ENCODE measurements around the gene PBRM1. TPM values are rescaled to one million over a fixed set of nuclear protein-coding genes. Genes with fewer than 3 reads are reported as not detected.

PBRM1 gene
- total and polyA plus RNA-seq, 2 experiments from 2014 or later, result 50.9 to 77.4 TPM

DNA sequence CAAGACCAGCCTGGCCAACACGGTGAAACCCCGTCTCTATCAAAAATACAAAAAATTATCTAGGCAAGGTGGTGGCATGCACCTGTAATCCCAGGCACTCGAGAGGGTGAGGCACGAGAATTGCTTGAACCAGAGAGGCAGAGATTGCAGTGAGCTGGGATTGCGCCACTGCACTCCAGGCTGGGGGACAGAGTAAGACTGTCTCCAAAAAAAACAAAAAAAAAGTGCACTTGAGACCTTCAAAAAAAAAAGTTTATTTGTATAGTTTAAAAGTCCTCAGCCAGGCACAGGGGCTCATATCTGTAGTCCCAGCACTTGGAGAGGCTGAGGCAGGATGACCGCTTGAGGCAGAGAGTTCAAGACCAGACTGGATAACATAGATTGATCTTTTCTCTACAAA, 2.1 kb downstream of the PBRM1 start:
- H3K79me2 ChIP-seq, result peaks cover 92% of the 10 kb centered on the region
- peak overlapping the region; percentile 81 for H3K4me2 ChIP-seq
- DNase-seq (ENCODE audit: low spot score), result no peak
- no peak overlapping the region for H3K27ac ChIP-seq
- no peaks in the 10 kb centered on the region for H3K36me3 ChIP-seq (replicated peaks; ENCODE audit: insufficient read depth, low read depth)
- H3K4me3 ChIP-seq, result no peak overlapping the region
- 88% methylated on average over 6 of the region's 6 CpGs for WGBS (ENCODE audit: low lambda C conversion rate, missing lambda C conversion rate)
- H3K9me3 ChIP-seq (ENCODE audit: low read depth), result no peaks in the 10 kb centered on the region
- peaks cover 28% of the 10 kb centered on the region for H3K4me1 ChIP-seq (ENCODE audit: insufficient read depth)
- no peak overlapping the region for H2AFZ ChIP-seq
- H4K20me1 ChIP-seq (ENCODE audit: insufficient read depth, poor library complexity, severe bottlenecking), result peaks cover 5% of the 10 kb centered on the region
- H3K27me3 ChIP-seq, result no peaks in the 10 kb centered on the region
- TF ChIP-seq, protein P1, sequence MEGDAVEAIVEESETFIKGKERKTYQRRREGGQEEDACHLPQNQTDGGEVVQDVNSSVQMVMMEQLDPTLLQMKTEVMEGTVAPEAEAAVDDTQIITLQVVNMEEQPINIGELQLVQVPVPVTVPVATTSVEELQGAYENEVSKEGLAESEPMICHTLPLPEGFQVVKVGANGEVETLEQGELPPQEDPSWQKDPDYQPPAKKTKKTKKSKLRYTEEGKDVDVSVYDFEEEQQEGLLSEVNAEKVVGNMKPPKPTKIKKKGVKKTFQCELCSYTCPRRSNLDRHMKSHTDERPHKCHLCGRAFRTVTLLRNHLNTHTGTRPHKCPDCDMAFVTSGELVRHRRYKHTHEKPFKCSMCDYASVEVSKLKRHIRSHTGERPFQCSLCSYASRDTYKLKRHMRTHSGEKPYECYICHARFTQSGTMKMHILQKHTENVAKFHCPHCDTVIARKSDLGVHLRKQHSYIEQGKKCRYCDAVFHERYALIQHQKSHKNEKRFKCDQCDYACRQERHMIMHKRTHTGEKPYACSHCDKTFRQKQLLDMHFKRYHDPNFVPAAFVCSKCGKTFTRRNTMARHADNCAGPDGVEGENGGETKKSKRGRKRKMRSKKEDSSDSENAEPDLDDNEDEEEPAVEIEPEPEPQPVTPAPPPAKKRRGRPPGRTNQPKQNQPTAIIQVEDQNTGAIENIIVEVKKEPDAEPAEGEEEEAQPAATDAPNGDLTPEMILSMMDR (IDR thresholded peaks at IDR 0.05; ENCODE audit: poor library complexity), result no peak
- TF ChIP-seq EZH2 (IDR thresholded peaks at IDR 0.05; ENCODE audit: borderline replicate concordance) (no peak), EZH2phosphoT487 (IDR thresholded peaks at IDR 0.05; ENCODE audit: low read depth, severe bottlenecking, unreplicated experiment) (no peak)
- H3K9me2 ChIP-seq (replicated peaks; ENCODE audit: insufficient read depth), result no peaks in the 10 kb centered on the region

DNA sequence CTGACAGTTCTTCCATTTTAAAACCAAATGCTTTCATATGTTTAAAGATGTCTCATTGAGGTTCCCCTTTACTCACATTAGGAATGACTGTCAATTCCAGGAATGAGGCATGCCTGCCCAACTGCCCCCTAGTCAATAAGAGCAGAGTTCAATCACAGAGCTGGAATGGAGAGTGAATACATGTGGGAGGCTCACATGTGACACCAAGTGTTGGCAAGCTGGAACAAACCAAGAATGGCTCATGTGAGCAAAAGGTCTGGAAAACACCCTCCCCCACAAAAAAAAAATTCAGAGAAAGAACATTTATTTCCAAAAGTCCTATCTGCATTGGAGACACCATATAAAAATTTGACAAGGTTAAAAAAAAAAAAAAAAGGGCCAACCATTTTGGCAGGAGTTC, 3.7 kb downstream of the PBRM1 start:
- Histone ChIP-seq H3K9me2 (replicated peaks; ENCODE audit: insufficient read depth) (no peaks in the 10 kb centered on the region), H3K36me3 (replicated peaks; ENCODE audit: insufficient read depth, low read depth) (no peaks in the 10 kb centered on the region), H3K4me1 (ENCODE audit: insufficient read depth) (peaks cover 24% of the 10 kb centered on the region), H4K20me1 (ENCODE audit: insufficient read depth, poor library complexity, severe bottlenecking) (peaks cover 5% of the 10 kb centered on the region), H2AFZ (no peak overlapping the region), H3K4me2 (peak overlapping the region; percentile 10), H3K79me2 (peaks cover 91% of the 10 kb centered on the region), H3K9me3 (ENCODE audit: low read depth) (no peaks in the 10 kb centered on the region), H3K27me3 (no peaks in the 10 kb centered on the region), H3K27ac (peak overlapping the region; percentile 66), H3K4me3 (no peak overlapping the region)
- no peak for TF ChIP-seq EZH2phosphoT487 (IDR thresholded peaks at IDR 0.05; ENCODE audit: low read depth, severe bottlenecking, unreplicated experiment)
- TF ChIP-seq, protein P1 (IDR thresholded peaks at IDR 0.05; ENCODE audit: poor library complexity), result peak; percentile 26
- peak; percentile 67 for DNase-seq (ENCODE audit: low spot score)

DNA sequence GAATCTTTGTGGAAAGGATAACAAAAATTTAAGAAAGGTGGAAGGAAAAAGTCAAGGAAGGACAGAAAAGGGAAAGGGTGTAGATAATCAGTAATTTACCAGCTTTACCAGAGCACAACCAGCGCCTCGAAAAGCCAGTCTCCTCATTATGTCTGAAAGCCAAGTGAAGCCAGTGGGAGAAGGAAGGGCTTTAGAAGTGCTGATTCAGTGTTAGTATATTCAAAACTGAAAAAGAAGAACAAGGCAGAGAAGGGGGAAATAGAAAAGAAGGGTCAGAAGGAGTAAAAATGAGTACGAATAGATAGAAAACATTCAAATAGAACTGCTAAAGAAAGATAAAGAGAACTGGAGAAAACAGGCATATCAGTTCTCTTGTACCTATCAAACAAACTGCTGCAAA, 4.1 kb downstream of the PBRM1 start:
- Histone ChIP-seq H3K4me2 (peak overlapping the region; percentile 10), H3K4me1 (ENCODE audit: insufficient read depth) (peaks cover 20% of the 10 kb centered on the region)

DNA sequence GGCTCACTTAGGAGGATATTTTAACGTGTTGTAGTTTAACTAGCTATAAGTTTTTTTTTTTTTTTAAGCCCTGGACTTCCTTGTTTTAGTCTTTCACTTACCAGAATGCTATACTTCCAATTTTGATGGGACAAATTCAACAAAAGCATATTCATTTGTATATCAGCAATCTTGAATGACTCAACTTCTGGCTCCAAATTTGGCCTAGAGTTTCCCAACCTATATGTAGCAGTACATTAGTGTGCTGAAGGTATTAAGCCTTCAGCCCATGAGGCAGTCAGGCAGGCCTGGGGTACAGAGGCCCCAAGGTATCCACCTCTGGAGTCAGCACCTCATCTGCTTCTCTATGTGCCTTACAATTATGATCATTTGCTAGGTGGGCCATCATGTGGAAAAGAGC, 5.9 kb downstream of the PBRM1 start:
- H4K20me1 ChIP-seq (ENCODE audit: insufficient read depth, poor library complexity, severe bottlenecking), result peaks cover 5% of the 10 kb centered on the region
- no peak overlapping the region for H3K27ac ChIP-seq
- no peak for DNase-seq (ENCODE audit: low spot score)
- H3K9me2 ChIP-seq (replicated peaks; ENCODE audit: insufficient read depth), result no peaks in the 10 kb centered on the region
- 91% methylated on average over 1 of the region's 1 CpG for WGBS (ENCODE audit: low lambda C conversion rate, missing lambda C conversion rate)
- no peaks in the 10 kb centered on the region for H3K36me3 ChIP-seq (replicated peaks; ENCODE audit: insufficient read depth, low read depth)
- no peak overlapping the region for H3K4me2 ChIP-seq
- no peaks in the 10 kb centered on the region for H3K27me3 ChIP-seq
- no peaks in the 10 kb centered on the region for H3K9me3 ChIP-seq (ENCODE audit: low read depth)
- no peak overlapping the region for H3K4me3 ChIP-seq
- TF ChIP-seq EZH2phosphoT487 (IDR thresholded peaks at IDR 0.05; ENCODE audit: low read depth, severe bottlenecking, unreplicated experiment) (no peak), EZH2 (IDR thresholded peaks at IDR 0.05; ENCODE audit: borderline replicate concordance) (no peak)
- TF ChIP-seq, protein P1 (IDR thresholded peaks at IDR 0.05; ENCODE audit: poor library complexity), result no peak
- H2AFZ ChIP-seq, result no peak overlapping the region
- H3K4me1 ChIP-seq (ENCODE audit: insufficient read depth), result peaks cover 20% of the 10 kb centered on the region
- peaks cover 88% of the 10 kb centered on the region for H3K79me2 ChIP-seq

More for the DNA sequence above, 4.1 kb downstream of the PBRM1 start:
- DNase-seq (ENCODE audit: low spot score), result no peak
- WGBS (ENCODE audit: low lambda C conversion rate, missing lambda C conversion rate), result 90% methylated on average over 3 of the region's 3 CpGs
- H4K20me1 ChIP-seq (ENCODE audit: insufficient read depth, poor library complexity, severe bottlenecking), result peaks cover 5% of the 10 kb centered on the region
- H3K36me3 ChIP-seq (replicated peaks; ENCODE audit: insufficient read depth, low read depth), result no peaks in the 10 kb centered on the region
- peak overlapping the region; percentile 66 for H3K27ac ChIP-seq
- peaks cover 89% of the 10 kb centered on the region for H3K79me2 ChIP-seq
- no peak for TF ChIP-seq EZH2 (IDR thresholded peaks at IDR 0.05; ENCODE audit: borderline replicate concordance)
- H2AFZ ChIP-seq, result no peak overlapping the region
- H3K27me3 ChIP-seq, result no peaks in the 10 kb centered on the region
- H3K4me3 ChIP-seq, result no peak overlapping the region
- no peaks in the 10 kb centered on the region for H3K9me2 ChIP-seq (replicated peaks; ENCODE audit: insufficient read depth)
- H3K9me3 ChIP-seq (ENCODE audit: low read depth), result no peaks in the 10 kb centered on the region
